SK-N-SH (cell line): ENCODE results near the gene TRNP1. TPM values are rescaled to one million over a fixed set of nuclear protein-coding genes. Genes with fewer than 3 reads are reported as not detected.

Experiments used
- CTCF ChIA-PET: fragments of 300-600, 350-600 bp; formaldehyde crosslinking; extraction: SDS; loops from one replicate; lab custom pipeline; 2021; lab: Yijun Ruan, JAX
- POLR2A ChIA-PET: fragments of 350-600 bp; sonication (Branson Sonifier 250); formaldehyde crosslinking; extraction: SDS; loops from one replicate; lab custom pipeline; 2020; ENCODE audit warnings: antibody characterized with exemption, inconsistent platforms; lab: Yijun Ruan, JAX
- DNase-seq: peaks from one replicate; pipeline ENCODE4 v3.0.0; 2012
- H2AFZ ChIP-seq: fragments of 200-600 bp; sonication (generic); 2 replicates; pipeline ENCODE4 v1.8.1; 2016; ENCODE audit warnings: antibody characterized with exemption, mild to moderate bottlenecking, low read depth
- H3F3A ChIP-seq: fragments of 200-600 bp; sonication (generic); replicated peaks from 2 replicates; pipeline ENCODE3; 2016; ENCODE audit warnings: antibody characterized with exemption, mild to moderate bottlenecking; ENCODE audit not compliant: insufficient read depth
- H3K27ac ChIP-seq, 2 experiments: fragments of 200-500 bp in 1 of 2; fragments of 200-600 bp in 1 of 2; sonication (Bioruptor generic) in 1 of 2; sonication (generic), shearing (Covaris generic) in 1 of 2; 2 replicates each; pipeline versions ENCODE4 v1.5.1 to v1.6.1; 2014 to 2016; ENCODE audit warnings: low read depth in 2 of 2, inconsistent platforms in 1 of 2, low read length in 1 of 2, mild to moderate bottlenecking in 1 of 2, mixed read lengths in 1 of 2
- H3K27me3 ChIP-seq: fragments of 200-600 bp; sonication (generic), shearing (Covaris generic); 2 replicates; pipeline ENCODE4 v1.6.1; 2016; ENCODE audit warnings: mixed run types; ENCODE audit not compliant: insufficient read depth
- H3K36me3 ChIP-seq, 2 experiments: fragments of 200-500 bp in 1 of 2; fragments of 200-600 bp in 1 of 2; sonication (Bioruptor generic) in 1 of 2; sonication (generic) in 1 of 2; replicated peaks in 1 of 2; 2 replicates each; pipeline versions ENCODE3 to v1.5.1; 2014 to 2016; ENCODE audit warnings: low read length in 1 of 2, mild to moderate bottlenecking in 1 of 2; ENCODE audit not compliant: insufficient read depth in 2 of 2, control insufficient read depth in 1 of 2
- H3K4me1 ChIP-seq, 2 experiments: fragments of 200-500 bp in 1 of 2; fragments of 200-600 bp in 1 of 2; sonication (Bioruptor generic) in 1 of 2; sonication (generic), shearing (Covaris generic) in 1 of 2; 2 replicates each; pipeline versions ENCODE4 v1.5.1 to v1.6.1; 2014 to 2016; ENCODE audit warnings: low read depth in 1 of 2, low read length in 1 of 2, mixed run types in 1 of 2; ENCODE audit not compliant: insufficient read depth in 2 of 2, control insufficient read depth in 1 of 2
- H3K4me2 ChIP-seq: fragments of 200-600 bp; sonication (generic), shearing (Covaris generic); 2 replicates; pipeline ENCODE4 v1.6.1; 2017; ENCODE audit warnings: mixed run types
- H3K4me3 ChIP-seq, 2 experiments: fragments of 200-500 bp in 1 of 2; fragments of 200-600 bp in 1 of 2; sonication (Bioruptor generic) in 1 of 2; sonication (generic), shearing (Covaris generic) in 1 of 2; 2 replicates each; pipeline versions ENCODE4 v1.5.1 to v1.8.1; 2014 to 2016; ENCODE audit warnings: low read depth in 2 of 2, inconsistent platforms in 1 of 2, low read length in 1 of 2, mild to moderate bottlenecking in 1 of 2, mixed read lengths in 1 of 2, moderate library complexity in 1 of 2
- H3K79me2 ChIP-seq: fragments of 200-600 bp; sonication (generic); 2 replicates; pipeline ENCODE4 v1.8.1; 2017; ENCODE audit warnings: mild to moderate bottlenecking; ENCODE audit not compliant: insufficient read depth
- H3K9ac ChIP-seq: fragments of 200-600 bp; sonication (generic); 2 replicates; pipeline ENCODE4 v1.6.1; 2017; ENCODE audit warnings: mixed run types
- H3K9me2 ChIP-seq: fragments of 200-600 bp; sonication (generic); 2 replicates; pipeline ENCODE4 v1.6.1; 2017; ENCODE audit warnings: mixed run types
- H3K9me3 ChIP-seq: fragments of 200-600 bp; sonication (generic); 2 replicates; pipeline ENCODE4 v1.6.1; 2017; ENCODE audit warnings: mixed run types, mild to moderate bottlenecking, moderate library complexity
- H4K20me1 ChIP-seq: fragments of 200-600 bp; sonication (generic); 2 replicates; pipeline ENCODE4 v1.6.1; 2017; ENCODE audit warnings: mild to moderate bottlenecking, mixed run types; ENCODE audit not compliant: insufficient read depth
- CHD2 ChIP-seq: fragments of 150-350 bp; IDR thresholded peaks from 2 replicates; pipeline ENCODE4 v1.6.1; 2018; ENCODE audit warnings: low read length; ENCODE audit not compliant: partially characterized antibody
- ELF1 ChIP-seq: IDR thresholded peaks from 2 replicates; pipeline ENCODE4 v1.4.0; 2012
- EP300 ChIP-seq, 2 experiments: IDR thresholded peaks; 2 replicates each; pipeline versions ENCODE4 v1.4.0 to v1.6.1; 2012; ENCODE audit warnings: borderline replicate concordance in 1 of 2, low read depth in 1 of 2, low read length in 1 of 2
- EZH2phosphoT487 ChIP-seq: fragments of 200-600 bp; sonication (generic); IDR thresholded peaks from 2 replicates; pipeline ENCODE4 v1.6.1; 2017; ENCODE audit warnings: low read depth, mixed run types, mild to moderate bottlenecking, antibody characterized with exemption, moderate library complexity, borderline replicate concordance
- FOSL2 ChIP-seq: IDR thresholded peaks from 2 replicates; pipeline ENCODE4 v1.4.0; 2012; ENCODE audit warnings: low read depth, mild to moderate bottlenecking, moderate library complexity, borderline replicate concordance
- FOXM1 ChIP-seq: IDR thresholded peaks from 2 replicates; pipeline ENCODE4 v1.4.0; 2012; ENCODE audit warnings: low read depth, mild to moderate bottlenecking
- JUND ChIP-seq: IDR thresholded peaks from 2 replicates; pipeline ENCODE4 v1.4.0; 2012
- MAX ChIP-seq: IDR thresholded peaks from 2 replicates; pipeline ENCODE4 v1.4.0; 2012; ENCODE audit warnings: low read depth
- MEF2A ChIP-seq: IDR thresholded peaks from 2 replicates; pipeline ENCODE4 v1.4.0; 2012; ENCODE audit warnings: low read depth, borderline replicate concordance
- NRF1 ChIP-seq: IDR thresholded peaks from 2 replicates; pipeline ENCODE4 v1.6.1; 2012; ENCODE audit warnings: low read depth, mild to moderate bottlenecking, low read length
- RFX5 ChIP-seq: IDR thresholded peaks from 2 replicates; pipeline ENCODE4 v1.6.1; 2012; ENCODE audit warnings: mild to moderate bottlenecking, improper control_type of control experiment, low read length
- RXRA ChIP-seq: IDR thresholded peaks from 2 replicates; pipeline ENCODE4 v1.4.0; 2012; ENCODE audit warnings: low read depth, mild to moderate bottlenecking, borderline replicate concordance
- SIN3A ChIP-seq: IDR thresholded peaks from 2 replicates; pipeline ENCODE4 v1.6.1; 2012; ENCODE audit warnings: low read depth, mild to moderate bottlenecking, low read length, moderate library complexity, borderline replicate concordance
- SMC3 ChIP-seq: IDR thresholded peaks from 2 replicates; pipeline ENCODE4 v1.6.1; 2012; ENCODE audit warnings: low read depth, low read length, improper control_type of control experiment
- TAF1 ChIP-seq: IDR thresholded peaks from 2 replicates; pipeline ENCODE4 v1.6.1; 2012; ENCODE audit warnings: low read depth, mild to moderate bottlenecking, low read length, moderate library complexity, borderline replicate concordance
- USF2 ChIP-seq: fragments of 150-350 bp; IDR thresholded peaks from 2 replicates; pipeline ENCODE4 v1.6.1; 2017; ENCODE audit warnings: antibody characterized with exemption, low read length, low read depth, borderline replicate concordance
- WGBS: methylation state at CpG from one replicate; pipeline ENCODE4 v1.1.6; 2017; ENCODE audit warnings: low lambda C conversion rate; 5-methylcytosine and 5-hydroxymethylcytosine counted together
- polyA plus RNA-seq, 3 experiments: library from polyadenylated mRNA; depleted of rRNA; stranded (reverse); fragments of >200 nt; gene quantifications; 2 replicates each; pipeline ENCODE4 v1.2.3, GENCODE V29; 2012
- TF ChIP-seq, protein P1 (sequence below): IDR thresholded peaks from 2 replicates; pipeline ENCODE4 v1.4.0; 2012; ENCODE audit warnings: low read depth, borderline replicate concordance
- TF ChIP-seq, protein P2 (sequence below): IDR thresholded peaks from 2 replicates; pipeline ENCODE4; 2012

Gene TRNP1
- polyA plus RNA-seq, 1 of the 3 experiments (the other 2 are of a cell fraction), result 8.8 TPM

DNA sequence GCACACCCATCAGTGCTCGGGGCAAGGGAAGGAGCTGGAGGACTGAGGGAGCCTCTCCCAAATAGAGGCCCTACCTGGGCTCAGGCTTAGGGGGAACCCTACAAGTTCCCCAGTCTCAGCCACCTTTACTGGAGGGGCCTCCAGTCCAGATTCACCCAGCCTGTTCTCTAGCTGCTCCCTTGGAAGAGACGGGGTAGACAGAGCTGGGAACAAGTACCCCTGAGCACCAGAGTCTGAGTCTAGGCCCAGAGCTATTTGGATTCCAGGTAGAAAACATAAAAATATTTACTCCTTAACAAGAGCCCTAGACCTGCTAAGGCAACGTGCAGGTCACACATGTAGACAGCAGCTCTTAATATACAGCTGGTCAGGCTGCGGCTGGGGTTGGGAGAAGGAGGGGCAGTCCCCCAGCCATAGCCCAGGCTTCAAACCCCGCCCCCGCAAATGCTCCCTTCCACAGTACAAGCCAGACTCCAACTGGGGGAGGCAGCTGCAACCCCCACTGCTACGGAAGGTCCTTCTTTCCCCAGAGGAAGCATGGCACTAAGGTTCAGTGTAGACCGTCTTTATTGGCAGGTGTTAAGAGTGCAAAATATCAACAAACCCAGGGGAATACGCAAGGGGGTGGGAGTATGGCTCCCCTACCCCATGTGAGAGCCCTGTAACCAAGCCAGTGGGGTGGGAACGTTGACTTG, 11.1 kb downstream of the TRNP1 start (continued):
- TF ChIP-seq NRF1, result no peak
- TF ChIP-seq SMC3, result no peak
- TF ChIP-seq RFX5, result no peak
- TF ChIP-seq EP300 (IDR thresholded peaks at IDR 0.05; ENCODE audit: borderline replicate concordance in 1 of 2, low read depth in 1 of 2, low read length in 1 of 2), result no peak

DNA sequence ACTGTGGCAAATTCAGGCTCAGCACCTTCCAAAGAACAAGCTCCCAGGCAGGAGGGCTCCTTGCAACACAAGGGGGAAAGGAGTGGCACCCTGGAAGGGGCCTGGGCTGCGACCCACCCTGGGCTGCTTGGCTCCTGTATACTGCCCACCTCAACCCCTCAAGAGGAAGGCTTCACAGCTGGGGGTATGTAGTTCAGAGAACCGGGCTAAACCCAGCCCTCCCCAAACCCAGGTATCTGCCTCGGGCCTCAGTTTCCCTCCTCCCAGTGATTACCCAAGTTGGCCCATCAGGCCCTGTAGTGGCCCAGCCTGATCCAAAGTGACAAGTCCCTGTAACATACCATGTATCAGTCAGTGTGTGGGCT, 11.7 kb downstream of the TRNP1 start:
- H3K36me3 ChIP-seq, result no peaks in the 10 kb centered on the region
- H3K27me3 ChIP-seq, result no peaks in the 10 kb centered on the region
- TF ChIP-seq FOXM1 (no peak), TAF1 (no peak), USF2 (no peak), NRF1 (no peak), SMC3 (no peak), EP300 (IDR thresholded peaks at IDR 0.05; ENCODE audit: borderline replicate concordance in 1 of 2, low read depth in 1 of 2, low read length in 1 of 2) (no peak), JUND (no peak), CHD2 (no peak), MEF2A (no peak), EZH2phosphoT487 (no peak), FOSL2 (no peak), RXRA (no peak), MAX (no peak), SIN3A (no peak), ELF1 (no peak)
- TF ChIP-seq, protein P1, sequence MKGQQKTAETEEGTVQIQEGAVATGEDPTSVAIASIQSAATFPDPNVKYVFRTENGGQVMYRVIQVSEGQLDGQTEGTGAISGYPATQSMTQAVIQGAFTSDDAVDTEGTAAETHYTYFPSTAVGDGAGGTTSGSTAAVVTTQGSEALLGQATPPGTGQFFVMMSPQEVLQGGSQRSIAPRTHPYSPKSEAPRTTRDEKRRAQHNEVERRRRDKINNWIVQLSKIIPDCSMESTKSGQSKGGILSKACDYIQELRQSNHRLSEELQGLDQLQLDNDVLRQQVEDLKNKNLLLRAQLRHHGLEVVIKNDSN, result no peak
- TF ChIP-seq, protein P2, sequence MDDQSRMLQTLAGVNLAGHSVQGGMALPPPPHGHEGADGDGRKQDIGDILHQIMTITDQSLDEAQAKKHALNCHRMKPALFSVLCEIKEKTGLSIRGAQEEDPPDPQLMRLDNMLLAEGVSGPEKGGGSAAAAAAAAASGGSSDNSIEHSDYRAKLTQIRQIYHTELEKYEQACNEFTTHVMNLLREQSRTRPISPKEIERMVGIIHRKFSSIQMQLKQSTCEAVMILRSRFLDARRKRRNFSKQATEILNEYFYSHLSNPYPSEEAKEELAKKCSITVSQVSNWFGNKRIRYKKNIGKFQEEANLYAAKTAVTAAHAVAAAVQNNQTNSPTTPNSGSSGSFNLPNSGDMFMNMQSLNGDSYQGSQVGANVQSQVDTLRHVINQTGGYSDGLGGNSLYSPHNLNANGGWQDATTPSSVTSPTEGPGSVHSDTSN, result no peak
- TF ChIP-seq, all 33 proteins: peak for 0
- Histone ChIP-seq H3K79me2 (0 out of 2 replicates have a peak, but pooled peaks cover 3% of the 10 kb centered on the region), H2AFZ (no peak overlapping the region), H3K4me2 (no peak overlapping the region), H3K4me1 (peaks cover 10% of the 10 kb centered on the region in 2 experiments; a peak in 3 of 4 replicates), H3K4me3 (no peak overlapping the region), H4K20me1 (no peaks in the 10 kb centered on the region), H3K9me3 (no peaks in the 10 kb centered on the region), H3K9me2 (no peaks in the 10 kb centered on the region), H3K27ac (no peak overlapping the region), H3K9ac (no peak overlapping the region), H3F3A (peaks cover 4% of the 10 kb centered on the region)
- no peak for DNase-seq
- CTCF ChIA-PET, result interaction anchor here (1.2 to 1.8 kb wide), 5 partner anchors 9 to 92 kb away, joined by 3 to 9 read pairs (median 5); no protein-coding TSS in a partner anchor
- POLR2A ChIA-PET, result no interaction called here
- WGBS, result 75% methylated on average over 2 of the region's 3 CpGs
